HepG2 (cell line): ENCODE measurements around the gene UPB1. TPM values are rescaled to one million over a fixed set of nuclear protein-coding genes. Genes with fewer than 3 reads are reported as not detected.

ENCODE experiments used
- ARID2 ChIP-seq: sonication (generic); formaldehyde crosslinking; IDR thresholded peaks from 2 replicates; pipeline ENCODE4 v1.8.1; 2022; ENCODE audit warnings: mild to moderate bottlenecking, missing genetic modification reagents, borderline replicate concordance
- FOXJ3 ChIP-seq: sonication (generic); formaldehyde crosslinking; IDR thresholded peaks from 2 replicates; pipeline ENCODE4 v1.4.0; 2020; ENCODE audit warnings: missing genetic modification reagents, mild to moderate bottlenecking, borderline replicate concordance
- GFI1 ChIP-seq: sonication (generic); formaldehyde crosslinking; IDR thresholded peaks from 2 replicates; pipeline ENCODE4 v1.5.0; 2020; ENCODE audit warnings: missing genetic modification reagents, mild to moderate bottlenecking, borderline replicate concordance
- PAX8 ChIP-seq: sonication (generic); formaldehyde crosslinking; IDR thresholded peaks from 2 replicates; pipeline ENCODE4 v1.8.0; 2022; ENCODE audit warnings: mild to moderate bottlenecking, missing genetic modification reagents, borderline replicate concordance
- RARG ChIP-seq: sonication (generic); formaldehyde crosslinking; IDR thresholded peaks from 2 replicates; pipeline ENCODE4 v1.4.0; 2020; ENCODE audit warnings: low read depth, mild to moderate bottlenecking, missing genetic modification reagents
- STAT5B ChIP-seq: sonication (generic); formaldehyde crosslinking; IDR thresholded peaks from 2 replicates; pipeline ENCODE4 v1.4.0; 2020; ENCODE audit warnings: missing genetic modification reagents
- ZEB1 ChIP-seq: IDR thresholded peaks from 2 replicates; pipeline ENCODE4 v1.6.1; 2012; ENCODE audit warnings: mild to moderate bottlenecking, low read depth, inconsistent platforms; ENCODE audit not compliant: insufficient replicate concordance
- ZNF17 ChIP-seq: sonication (generic); formaldehyde crosslinking; IDR thresholded peaks from 2 replicates; pipeline ENCODE4 v1.5.0; 2020; ENCODE audit warnings: mild to moderate bottlenecking, missing genetic modification reagents
- ZNF382 ChIP-seq: sonication (generic); formaldehyde crosslinking; IDR thresholded peaks from 2 replicates; pipeline ENCODE4 v1.5.0; 2020; ENCODE audit warnings: missing genetic modification reagents, mild to moderate bottlenecking, borderline replicate concordance
- ZNF800 ChIP-seq: sonication (generic); formaldehyde crosslinking; IDR thresholded peaks from 2 replicates; pipeline ENCODE4 v1.4.0; 2020; ENCODE audit warnings: missing genetic modification reagents
- ZSCAN29 ChIP-seq: sonication (generic); formaldehyde crosslinking; conservative IDR thresholded peaks from 2 replicates; pipeline ENCODE4 v1.4.0; 2020; ENCODE audit warnings: mild to moderate bottlenecking, missing genetic modification reagents
- polyA plus RNA-seq, 8 experiments: library from polyadenylated mRNA; depleted of rRNA in 3 of 8; stranded (reverse) in 7 of 8; unstranded in 1 of 8; fragments of >200 nt; fragmentation: Illumina TruSeq in 4 of 8; extraction: Trizol in 4 of 8; gene quantifications; 2 replicates each; pipeline versions ENCODE4 v1.2.1 to v1.2.3, GENCODE V29; 2011 to 2016; ENCODE audit warnings: low read depth in 4 of 8, missing spikeins in 1 of 8, mixed read lengths in 1 of 8; ENCODE audit not compliant: insufficient read depth in 1 of 8
- total RNA-seq, 5 experiments: library from RNA; depleted of rRNA; stranded (reverse); fragments of >200 nt; fragmentation: Illumina TruSeq; extraction: Trizol; gene quantifications; 2 replicates each; pipeline ENCODE4 v1.2.3, GENCODE V29; 2016; ENCODE audit warnings: low read depth in 1 of 5
- TF ChIP-seq, protein P1 (sequence below): sonication (generic); formaldehyde crosslinking; IDR thresholded peaks from 2 replicates; pipeline ENCODE4 v1.4.0; 2020; ENCODE audit warnings: missing genetic modification reagents
- TF ChIP-seq, protein P2 (sequence below): sonication (generic); formaldehyde crosslinking; IDR thresholded peaks from 2 replicates; pipeline ENCODE4 v1.5.1; 2020; ENCODE audit warnings: missing genetic modification reagents, mild to moderate bottlenecking, borderline replicate concordance
- TF ChIP-seq, protein P3 (sequence below): sonication (generic); formaldehyde crosslinking; IDR thresholded peaks from 2 replicates; pipeline ENCODE4 v1.4.0; 2020; ENCODE audit warnings: missing genetic modification reagents, low read depth, mild to moderate bottlenecking, borderline replicate concordance
- TF ChIP-seq, protein P4 (sequence below): sonication (generic); formaldehyde crosslinking; IDR thresholded peaks from 2 replicates; pipeline ENCODE4 v1.4.0; 2020; ENCODE audit warnings: mild to moderate bottlenecking, missing genetic modification reagents, borderline replicate concordance
- TF ChIP-seq, protein P5 (sequence below): sonication (generic); formaldehyde crosslinking; IDR thresholded peaks from 2 replicates; pipeline ENCODE4 v1.5.1; 2020; ENCODE audit warnings: missing genetic modification reagents, mild to moderate bottlenecking, borderline replicate concordance

UPB1 gene
- total and polyA plus RNA-seq, 2 of the 13 experiments (the other 11 are each of a cell fraction or from before 2014, with no cell fraction given): 0.38 to 1.2 TPM

DNA sequence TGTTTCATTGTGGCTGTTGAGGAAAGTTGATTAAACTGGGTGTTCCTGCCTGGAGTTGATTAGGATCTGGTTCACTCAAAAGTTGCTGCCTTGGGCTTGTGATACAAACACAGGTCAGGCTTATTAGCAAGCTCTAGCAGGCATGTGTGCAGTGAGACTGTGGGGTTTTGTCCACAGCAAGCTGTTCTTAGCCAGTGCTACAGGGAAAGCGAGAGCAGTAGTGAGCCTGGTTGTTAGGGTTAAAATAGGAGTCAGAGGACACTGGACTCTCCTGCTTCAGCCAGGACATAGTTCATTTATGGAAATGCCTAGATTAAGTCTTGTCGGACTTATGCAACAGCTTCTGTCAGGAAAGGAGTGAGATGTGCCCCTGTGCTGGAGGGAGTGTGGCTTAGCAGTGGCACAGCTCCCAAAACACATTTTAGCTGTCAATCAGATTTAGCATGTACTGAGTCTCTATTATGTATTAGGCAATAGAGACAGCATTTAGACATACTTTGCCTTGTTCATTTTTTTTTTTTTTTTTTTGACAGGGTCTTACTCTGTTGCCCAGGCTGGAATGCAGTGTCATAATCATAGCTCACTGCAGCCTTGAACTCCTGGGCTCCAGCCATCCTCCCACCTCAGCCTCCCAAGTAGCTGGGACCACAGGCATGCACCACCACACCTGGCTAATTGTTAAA lies 69.4 kb downstream of the UPB1 start (continued):
- TF ChIP-seq ZNF800 (CRISPR knock-in tag): no peak
- TF ChIP-seq, protein P1, sequence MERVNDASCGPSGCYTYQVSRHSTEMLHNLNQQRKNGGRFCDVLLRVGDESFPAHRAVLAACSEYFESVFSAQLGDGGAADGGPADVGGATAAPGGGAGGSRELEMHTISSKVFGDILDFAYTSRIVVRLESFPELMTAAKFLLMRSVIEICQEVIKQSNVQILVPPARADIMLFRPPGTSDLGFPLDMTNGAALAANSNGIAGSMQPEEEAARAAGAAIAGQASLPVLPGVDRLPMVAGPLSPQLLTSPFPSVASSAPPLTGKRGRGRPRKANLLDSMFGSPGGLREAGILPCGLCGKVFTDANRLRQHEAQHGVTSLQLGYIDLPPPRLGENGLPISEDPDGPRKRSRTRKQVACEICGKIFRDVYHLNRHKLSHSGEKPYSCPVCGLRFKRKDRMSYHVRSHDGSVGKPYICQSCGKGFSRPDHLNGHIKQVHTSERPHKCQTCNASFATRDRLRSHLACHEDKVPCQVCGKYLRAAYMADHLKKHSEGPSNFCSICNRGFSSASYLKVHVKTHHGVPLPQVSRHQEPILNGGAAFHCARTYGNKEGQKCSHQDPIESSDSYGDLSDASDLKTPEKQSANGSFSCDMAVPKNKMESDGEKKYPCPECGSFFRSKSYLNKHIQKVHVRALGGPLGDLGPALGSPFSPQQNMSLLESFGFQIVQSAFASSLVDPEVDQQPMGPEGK (CRISPR knock-in tag): no peak
- no peak for TF ChIP-seq ZNF17
- no peak for TF ChIP-seq ZNF382
- TF ChIP-seq, protein P2, sequence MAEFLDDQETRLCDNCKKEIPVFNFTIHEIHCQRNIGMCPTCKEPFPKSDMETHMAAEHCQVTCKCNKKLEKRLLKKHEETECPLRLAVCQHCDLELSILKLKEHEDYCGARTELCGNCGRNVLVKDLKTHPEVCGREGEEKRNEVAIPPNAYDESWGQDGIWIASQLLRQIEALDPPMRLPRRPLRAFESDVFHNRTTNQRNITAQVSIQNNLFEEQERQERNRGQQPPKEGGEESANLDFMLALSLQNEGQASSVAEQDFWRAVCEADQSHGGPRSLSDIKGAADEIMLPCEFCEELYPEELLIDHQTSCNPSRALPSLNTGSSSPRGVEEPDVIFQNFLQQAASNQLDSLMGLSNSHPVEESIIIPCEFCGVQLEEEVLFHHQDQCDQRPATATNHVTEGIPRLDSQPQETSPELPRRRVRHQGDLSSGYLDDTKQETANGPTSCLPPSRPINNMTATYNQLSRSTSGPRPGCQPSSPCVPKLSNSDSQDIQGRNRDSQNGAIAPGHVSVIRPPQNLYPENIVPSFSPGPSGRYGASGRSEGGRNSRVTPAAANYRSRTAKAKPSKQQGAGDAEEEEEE: no peak
- TF ChIP-seq, protein P3, sequence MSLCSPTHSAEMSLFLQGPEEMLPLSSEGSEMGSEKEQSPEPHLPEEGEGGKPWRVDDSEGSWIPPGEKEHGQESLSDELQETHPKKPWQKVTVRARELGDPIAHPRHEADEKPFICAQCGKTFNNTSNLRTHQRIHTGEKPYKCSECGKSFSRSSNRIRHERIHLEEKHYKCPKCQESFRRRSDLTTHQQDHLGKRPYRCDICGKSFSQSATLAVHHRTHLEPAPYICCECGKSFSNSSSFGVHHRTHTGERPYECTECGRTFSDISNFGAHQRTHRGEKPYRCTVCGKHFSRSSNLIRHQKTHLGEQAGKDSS (CRISPR knock-in tag): no peak
- TF ChIP-seq, protein P4, sequence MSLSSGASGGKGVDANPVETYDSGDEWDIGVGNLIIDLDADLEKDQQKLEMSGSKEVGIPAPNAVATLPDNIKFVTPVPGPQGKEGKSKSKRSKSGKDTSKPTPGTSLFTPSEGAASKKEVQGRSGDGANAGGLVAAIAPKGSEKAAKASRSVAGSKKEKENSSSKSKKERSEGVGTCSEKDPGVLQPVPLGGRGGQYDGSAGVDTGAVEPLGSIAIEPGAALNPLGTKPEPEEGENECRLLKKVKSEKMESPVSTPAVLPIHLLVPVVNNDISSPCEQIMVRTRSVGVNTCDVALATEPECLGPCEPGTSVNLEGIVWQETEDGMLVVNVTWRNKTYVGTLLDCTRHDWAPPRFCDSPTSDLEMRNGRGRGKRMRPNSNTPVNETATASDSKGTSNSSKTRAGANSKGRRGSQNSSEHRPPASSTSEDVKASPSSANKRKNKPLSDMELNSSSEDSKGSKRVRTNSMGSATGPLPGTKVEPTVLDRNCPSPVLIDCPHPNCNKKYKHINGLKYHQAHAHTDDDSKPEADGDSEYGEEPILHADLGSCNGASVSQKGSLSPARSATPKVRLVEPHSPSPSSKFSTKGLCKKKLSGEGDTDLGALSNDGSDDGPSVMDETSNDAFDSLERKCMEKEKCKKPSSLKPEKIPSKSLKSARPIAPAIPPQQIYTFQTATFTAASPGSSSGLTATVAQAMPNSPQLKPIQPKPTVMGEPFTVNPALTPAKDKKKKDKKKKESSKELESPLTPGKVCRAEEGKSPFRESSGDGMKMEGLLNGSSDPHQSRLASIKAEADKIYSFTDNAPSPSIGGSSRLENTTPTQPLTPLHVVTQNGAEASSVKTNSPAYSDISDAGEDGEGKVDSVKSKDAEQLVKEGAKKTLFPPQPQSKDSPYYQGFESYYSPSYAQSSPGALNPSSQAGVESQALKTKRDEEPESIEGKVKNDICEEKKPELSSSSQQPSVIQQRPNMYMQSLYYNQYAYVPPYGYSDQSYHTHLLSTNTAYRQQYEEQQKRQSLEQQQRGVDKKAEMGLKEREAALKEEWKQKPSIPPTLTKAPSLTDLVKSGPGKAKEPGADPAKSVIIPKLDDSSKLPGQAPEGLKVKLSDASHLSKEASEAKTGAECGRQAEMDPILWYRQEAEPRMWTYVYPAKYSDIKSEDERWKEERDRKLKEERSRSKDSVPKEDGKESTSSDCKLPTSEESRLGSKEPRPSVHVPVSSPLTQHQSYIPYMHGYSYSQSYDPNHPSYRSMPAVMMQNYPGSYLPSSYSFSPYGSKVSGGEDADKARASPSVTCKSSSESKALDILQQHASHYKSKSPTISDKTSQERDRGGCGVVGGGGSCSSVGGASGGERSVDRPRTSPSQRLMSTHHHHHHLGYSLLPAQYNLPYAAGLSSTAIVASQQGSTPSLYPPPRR (CRISPR knock-in tag): no peak
- no peak for TF ChIP-seq GFI1 (CRISPR knock-in tag)
- no peak for TF ChIP-seq ARID2 (CRISPR knock-in tag)
- no peak for TF ChIP-seq RARG (CRISPR knock-in tag)
- TF ChIP-seq STAT5B: no peak
- no peak for TF ChIP-seq FOXJ3 (CRISPR knock-in tag)
- no peak for TF ChIP-seq ZSCAN29 (CRISPR knock-in tag)
- TF ChIP-seq, protein P5, sequence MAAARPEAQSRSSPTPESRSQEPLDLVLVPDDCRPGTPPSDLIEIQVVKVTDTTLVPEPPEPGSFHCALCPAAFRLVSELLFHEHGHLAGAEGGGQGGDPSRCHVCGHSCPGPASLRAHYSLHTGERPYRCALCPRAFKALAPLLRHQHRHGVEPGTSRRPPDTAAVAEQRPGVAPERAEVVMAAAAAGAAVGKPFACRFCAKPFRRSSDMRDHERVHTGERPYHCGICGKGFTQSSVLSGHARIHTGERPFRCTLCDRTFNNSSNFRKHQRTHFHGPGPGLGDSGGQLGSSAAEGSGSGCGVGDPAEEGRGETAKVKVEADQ: no peak
- TF ChIP-seq PAX8: no peak
- TF ChIP-seq ZEB1: no peak
